Epithelial cell of proximal tubule (primary cell): ENCODE results near the gene UQCRFS1. TPM values are rescaled to one million over a fixed set of nuclear protein-coding genes. Genes with fewer than 3 reads are reported as not detected.
A peak's percentile ranks its signal among the peaks of the same experiment; 100 is the strongest.
"Not testable (repeated sequence)": the region's sequence is repeated elsewhere in the genome, so short reads cannot be mapped to it uniquely, and the experiment has no call there.

Source experiments
- DNase-seq: peaks from one replicate; pipeline ENCODE4 v3.0.0-alpha.2; 2011; ENCODE audit warnings: low read depth
- H3K4me3 ChIP-seq: 2 replicates; pipeline ENCODE4 v1.5.1; 2011; ENCODE audit warnings: low read depth, mild to moderate bottlenecking, low read length
- CTCF ChIP-seq: conservative IDR thresholded peaks from 2 replicates; pipeline ENCODE4 v1.5.1; 2012; ENCODE audit warnings: low read depth, mild to moderate bottlenecking, low read length
- total RNA-seq: library from RNA; depleted of rRNA; stranded (reverse); fragments of >200 nt; gene quantifications from 2 replicates; pipeline ENCODE4 v1.2.3, GENCODE V29; 2015

The UQCRFS1 gene
- total RNA-seq, 1 donor from 2014 or later, result 51.8 TPM

GRCh38 chr19:29215322-29215845 is 2.4 kb upstream of the UQCRFS1 start:
- TF ChIP-seq CTCF, result no peak
- DNase-seq, result no peak
- H3K4me3 ChIP-seq, result no peak overlapping the region

GRCh38 chr19:29214411-29214810 is 1.5 kb upstream of the UQCRFS1 start:
- no peak for DNase-seq
- H3K4me3 ChIP-seq, result no peak overlapping the region
- TF ChIP-seq CTCF, result no peak

- DNase-seq, result no peak
- peak overlapping the region; percentile 93 for H3K4me3 ChIP-seq
- TF ChIP-seq CTCF, result no peak
Measured at GRCh38 chr19:29212356-29212647, 649 bp downstream of the UQCRFS1 start.

- TF ChIP-seq CTCF, result no peak
- peak overlapping the region; percentile 93 for H3K4me3 ChIP-seq
- no peak for DNase-seq
Measured at GRCh38 chr19:29211562-29212355, 1.2 kb downstream of the UQCRFS1 start.

- peak overlapping the region; percentile 93 for H3K4me3 ChIP-seq
- DNase-seq, result not testable (repeated sequence)
Measured at GRCh38 chr19:29211041-29211440, 1.9 kb downstream of the UQCRFS1 start.

- DNase-seq, H3K4me3 ChIP-seq: not testable (repeated sequence)
Measured at GRCh38 chr19:29210502-29210901, 2.4 kb downstream of the UQCRFS1 start.

GRCh38 chr19:29207403-29208187 is 5.4 kb downstream of the UQCRFS1 start:
- not testable (repeated sequence) for H3K4me3 ChIP-seq

GRCh38 chr19:29206453-29206852 is 6.5 kb downstream of the UQCRFS1 start:
- no peak for DNase-seq
- no peak for TF ChIP-seq CTCF
- H3K4me3 ChIP-seq, result no peak overlapping the region

More at GRCh38 chr19:29207403-29208187, 5.4 kb downstream of the UQCRFS1 start:
- not testable (repeated sequence) for DNase-seq
